CD4-positive, alpha-beta T cell (primary cell): ENCODE results near the gene NDUFA3. TPM values are rescaled to one million over a fixed set of nuclear protein-coding genes. Genes with fewer than 3 reads are reported as not detected.
A peak's percentile ranks its signal among the peaks of the same experiment; 100 is the strongest.

ENCODE experiments used
- ATAC-seq: fragments of 200-7000 bp; cut with Tn5 transposase; one replicate; pipeline ENCODE4 v1.10.0; 2022; ENCODE audit warnings: mild to moderate bottlenecking; ENCODE audit not compliant: poor library complexity
- CTCF ChIA-PET: fragments of 350-600 bp; sonication (Branson Sonifier 250); formaldehyde crosslinking; loops from one replicate; lab custom pipeline; 2021; ENCODE audit warnings: antibody characterized with exemption, inconsistent platforms; lab: Charles Lee
- POLR2A ChIA-PET: fragments of 350-600 bp; sonication (Branson Sonifier 250); formaldehyde crosslinking; loops from one replicate; lab custom pipeline; 2021; ENCODE audit warnings: antibody characterized with exemption, inconsistent platforms; lab: Charles Lee
- DNase-seq, 14 experiments: peaks; one replicate each; pipeline ENCODE4 v3.0.0-alpha.2; 2013 to 2020; ENCODE audit warnings: mixed read lengths in 2 of 14
- H3K27ac ChIP-seq, 2 donors: one replicate each; pipeline versions ENCODE4 v1.5.1 to v1.7.0; 2013; ENCODE audit warnings: low read length in 2 of 2, low read depth in 1 of 2, mild to moderate bottlenecking in 1 of 2
- H3K27me3 ChIP-seq, 2 experiments: 1 replicate in 1 of 2; 2 replicates in 1 of 2; pipeline versions ENCODE4 v1.6.1 to v1.7.0; 2013; ENCODE audit warnings: low read length in 2 of 2, control low read depth in 1 of 2, mild to moderate bottlenecking in 1 of 2, moderate library complexity in 1 of 2; ENCODE audit not compliant: insufficient read depth in 2 of 2, control insufficient read depth in 1 of 2
- H3K36me3 ChIP-seq: one replicate; pipeline ENCODE4 v1.6.1; 2013; ENCODE audit warnings: low read length, control low read depth; ENCODE audit not compliant: insufficient read depth
- H3K4me1 ChIP-seq: one replicate; pipeline ENCODE4 v1.6.1; 2013; ENCODE audit warnings: low read length, control low read depth; ENCODE audit not compliant: insufficient read depth
- H3K4me3 ChIP-seq: one replicate; pipeline ENCODE4 v1.5.1; 2013; ENCODE audit warnings: mild to moderate bottlenecking, low read length, moderate library complexity
- H3K9me3 ChIP-seq, 2 experiments: 1 replicate in 1 of 2; 2 replicates in 1 of 2; pipeline versions ENCODE4 v1.6.1 to v1.7.0; 2013; ENCODE audit warnings: low read length in 2 of 2, mild to moderate bottlenecking in 2 of 2, control low read depth in 1 of 2, moderate library complexity in 1 of 2; ENCODE audit not compliant: control insufficient read depth in 1 of 2, insufficient read depth in 1 of 2
- H3K27ac Mint-ChIP-seq: one replicate; pipeline ENCODE4 v1.8.0; 2020; ENCODE audit warnings: mixed read lengths
- H3K27me3 Mint-ChIP-seq: one replicate; pipeline ENCODE4 v1.8.0; 2021; ENCODE audit warnings: mixed read lengths
- H3K36me3 Mint-ChIP-seq: one replicate; pipeline ENCODE4 v1.8.0; 2021; ENCODE audit warnings: low read depth, mixed read lengths
- H3K4me1 Mint-ChIP-seq: one replicate; pipeline ENCODE4 v1.8.0; 2021; ENCODE audit warnings: low read depth, mixed read lengths
- H3K4me3 Mint-ChIP-seq: one replicate; pipeline ENCODE4 v1.8.0; 2020; ENCODE audit warnings: mild to moderate bottlenecking, mixed read lengths
- H3K9me3 Mint-ChIP-seq: one replicate; pipeline ENCODE4 v1.8.0; 2020; ENCODE audit warnings: mixed read lengths
- CTCF ChIP-seq: fragments of 200-600 bp; IDR thresholded peaks from one replicate; pipeline ENCODE4 v1.8.0; 2022; ENCODE audit warnings: antibody characterized with exemption, mild to moderate bottlenecking
- intact Hi-C, 2 experiments: fragments of 100-400 bp; cut with DNase I in 1 of 2; cut with micrococcal nuclease in 1 of 2; formaldehyde crosslinking; loops; one replicate each; pipeline versions ENCODE4 v1.15.1 to v1.9.0; 2023 to 2025; cut with DNase I, micrococcal nuclease
- total RNA-seq, 174 experiments: library from RNA in 2 of 174; stranded (reverse) in 2 of 174; gene quantifications; one replicate each; pipeline ENCODE4 v1.2.3 and lab custom pipeline; 2021 to 2026

Gene NDUFA3
- total RNA-seq, 2 experiments from 2014 or later: 63.0 to 63.5 TPM

GRCh38 chr19:54100561-54100960, 2.1 kb upstream of the NDUFA3 start, which contains the start of gene OSCAR:
Gene OSCAR (minus strand): TSS chr19:54100803. CDS start chr19:54100792, 11 bp downstream.
- ChIA-PET POLR2A (interaction anchor here (0.7 kb wide), 1 partner anchor 15 kb away, joined by 3 read pairs; the partner anchor contains the start of genes PRPF31 and TFPT), CTCF (no interaction called here)
- H3K27me3 ChIP-seq: peaks cover under 1% of the 10 kb centered on the region in 2 experiments
- H3K4me1 ChIP-seq: peaks cover 34% of the 10 kb centered on the region
- no peaks in the 10 kb centered on the region for H3K9me3 ChIP-seq
- peak in 3 of 14 experiments; percentile 20 to 70 (median 60) for DNase-seq
- H3K27ac ChIP-seq: no peak within 1 kb of the TSS
- peaks cover 7% of the 10 kb centered on the region for H3K36me3 Mint-ChIP-seq
- H3K36me3 ChIP-seq: peaks cover 3% of the 10 kb centered on the region
- H3K27ac Mint-ChIP-seq: peak within 1 kb of the TSS; percentile 16
- H3K9me3 Mint-ChIP-seq: no peaks in the 10 kb centered on the region
- H3K4me3 ChIP-seq: peak within 1 kb of the TSS; percentile 25
- peaks cover 31% of the 10 kb centered on the region for H3K4me1 Mint-ChIP-seq
- TF ChIP-seq CTCF: no peak
- no peak for ATAC-seq
- intact Hi-C loops: loop anchor here in 1 of 2 experiments (5.0 to 10.0 kb wide), 4 partner anchors 37 to 576 kb away; partner anchors contain the start of genes CNOT3 and MYADM
- peaks cover 6% of the 10 kb centered on the region for H3K27me3 Mint-ChIP-seq
- peak within 1 kb of the TSS; percentile 62 for H3K4me3 Mint-ChIP-seq

- ChIA-PET CTCF (no interaction called here), POLR2A (interaction anchor here (1.0 kb wide), 1 partner anchor 85 kb away, joined by 3 read pairs; the partner anchor contains the start of gene MBOAT7)
- no peak overlapping the region for H3K4me3 ChIP-seq
- Mint-ChIP-seq H3K27ac (no peak overlapping the region), H3K4me1 (peaks cover 23% of the 10 kb centered on the region), H3K9me3 (no peaks in the 10 kb centered on the region), H3K27me3 (no peaks in the 10 kb centered on the region), H3K4me3 (peak overlapping the region; percentile 97), H3K36me3 (peaks cover 44% of the 10 kb centered on the region)
- no peaks in the 10 kb centered on the region for H3K27me3 ChIP-seq
- H3K9me3 ChIP-seq: no peaks in the 10 kb centered on the region
- DNase-seq (peak in 1 of 14 experiments; percentile 1), ATAC-seq (no peak)
- no peak for TF ChIP-seq CTCF
- intact Hi-C loops: loop anchor here in 1 of 2 experiments (5.0 to 10.0 kb wide), 4 partner anchors 32 to 580 kb away; partner anchors contain the start of genes CNOT3 and MYADM
- peaks cover 24% of the 10 kb centered on the region for H3K4me1 ChIP-seq
- H3K36me3 ChIP-seq: peaks cover 42% of the 10 kb centered on the region
- no peak overlapping the region for H3K27ac ChIP-seq
These were observed 2.5 kb downstream of the NDUFA3 start for GRCh38 chr19:54104998-54105715.

- Mint-ChIP-seq H3K27me3 (no peaks in the 10 kb centered on the region), H3K36me3 (peaks cover 51% of the 10 kb centered on the region), H3K27ac (no peak overlapping the region), H3K4me3 (peak overlapping the region; percentile 20), H3K9me3 (no peaks in the 10 kb centered on the region), H3K4me1 (peaks cover 23% of the 10 kb centered on the region)
- peak in 2 of 14 experiments; percentile 12 to 16 for DNase-seq
- Histone ChIP-seq H3K36me3 (peaks cover 48% of the 10 kb centered on the region), H3K9me3 (no peaks in the 10 kb centered on the region), H3K27ac (no peak overlapping the region), H3K27me3 (no peaks in the 10 kb centered on the region), H3K4me1 (peaks cover 24% of the 10 kb centered on the region), H3K4me3 (no peak overlapping the region)
- no peak for ATAC-seq
- POLR2A ChIA-PET: interaction anchor here (1.0 kb wide), 1 partner anchor 84 kb away, joined by 3 read pairs; the partner anchor contains the start of gene MBOAT7
- CTCF ChIA-PET: no interaction called here
- intact Hi-C loops: loop anchor here in 1 of 2 experiments (10.0 kb wide), 2 partner anchors 241 to 581 kb away; partner anchors contain the start of gene MYADM
- no peak for TF ChIP-seq CTCF
These were observed 3.1 kb downstream of the NDUFA3 start for GRCh38 chr19:54105796-54106195.
